Measurements from ENCODE around the gene SSR4.
A peak's percentile ranks its signal among the peaks of the same experiment; 100 is the strongest.
"Not testable (repeated sequence)": the region's sequence is repeated elsewhere in the genome, so short reads cannot be mapped to it uniquely, and the experiment has no call there.

SSR4 gene

DNA sequence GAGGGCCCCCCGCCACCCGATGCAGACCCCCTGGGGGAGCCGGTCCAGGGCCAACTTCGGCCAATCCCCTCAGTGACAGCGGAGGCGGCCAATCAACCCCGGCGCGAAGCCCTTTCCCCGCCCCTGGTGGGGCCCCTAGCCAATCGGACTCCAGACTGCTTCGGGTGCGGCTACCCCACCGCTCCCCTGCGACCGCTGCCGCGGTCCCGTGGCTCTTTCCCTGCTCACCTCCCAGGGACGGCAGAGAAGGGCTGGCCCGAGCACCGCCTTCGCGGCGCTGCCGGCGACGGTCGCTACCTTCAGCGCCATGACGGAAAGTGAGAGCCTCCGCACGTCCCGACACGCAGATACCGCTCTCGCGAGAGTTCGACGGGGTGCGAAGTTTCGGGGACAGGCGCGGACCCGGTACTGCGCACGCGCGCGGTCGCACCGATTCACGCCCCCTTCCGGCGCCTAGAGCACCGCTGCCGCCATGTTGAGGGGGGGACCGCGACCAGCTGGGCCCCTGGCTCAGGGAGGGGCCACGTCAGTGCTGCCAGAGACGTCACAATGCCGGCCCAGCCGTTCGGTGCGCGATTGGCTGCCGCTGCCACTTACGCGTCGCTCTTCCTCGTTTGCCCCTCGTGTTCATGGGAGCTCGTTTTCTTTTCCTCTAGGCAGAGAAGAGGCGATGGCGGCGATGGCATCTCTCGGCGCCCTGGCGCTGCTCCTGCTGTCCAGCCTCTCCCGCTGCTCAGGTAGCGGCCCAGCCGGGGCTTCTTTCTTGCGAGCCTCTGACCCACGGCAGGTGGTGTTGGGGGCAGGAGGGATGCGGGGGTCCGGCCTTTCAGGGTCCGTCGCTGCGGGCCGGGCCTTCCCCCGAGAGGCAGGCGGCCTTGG, at the start of gene SSR4, which contains the start of gene IDH3G:
TSS of gene SSR4 (plus strand) at position 651 of the 879 bp plus-strand sequence. CDS start at position 671, 20 bp downstream.
TSS of gene IDH3G (minus strand) at position 358 of the 879 bp plus-strand sequence. CDS start at position 309, 49 bp downstream.
- DNase-seq: peak; percentile 93 to 97

DNA sequence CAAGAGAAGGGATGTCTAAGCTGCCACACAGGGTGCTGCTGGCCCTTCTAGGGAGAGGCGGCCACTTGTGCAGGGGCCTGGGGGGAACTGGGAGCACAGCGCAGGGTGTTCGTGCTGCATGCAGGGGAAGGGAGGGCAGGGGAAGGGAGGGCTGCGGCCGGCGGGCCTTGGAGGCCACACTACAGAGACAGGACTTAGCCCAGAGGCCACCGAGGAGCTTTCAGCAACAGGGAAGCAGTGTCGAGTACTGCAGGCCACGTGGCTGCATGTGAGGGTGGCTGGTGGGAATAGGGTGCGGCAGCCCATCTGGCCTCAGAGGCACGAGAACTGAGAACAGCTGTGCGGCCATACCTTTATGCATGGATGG, 49.4 kb upstream of the SSR4 start:
- not testable (repeated sequence) for DNase-seq

GRCh38 chrX:153746359-153746758, 48.1 kb upstream of the SSR4 start:
- DNase-seq: no peak

- DNase-seq: not testable (repeated sequence)
Observed at GRCh38 chrX:153746991-153747390, 47.5 kb upstream of the SSR4 start.

DNA sequence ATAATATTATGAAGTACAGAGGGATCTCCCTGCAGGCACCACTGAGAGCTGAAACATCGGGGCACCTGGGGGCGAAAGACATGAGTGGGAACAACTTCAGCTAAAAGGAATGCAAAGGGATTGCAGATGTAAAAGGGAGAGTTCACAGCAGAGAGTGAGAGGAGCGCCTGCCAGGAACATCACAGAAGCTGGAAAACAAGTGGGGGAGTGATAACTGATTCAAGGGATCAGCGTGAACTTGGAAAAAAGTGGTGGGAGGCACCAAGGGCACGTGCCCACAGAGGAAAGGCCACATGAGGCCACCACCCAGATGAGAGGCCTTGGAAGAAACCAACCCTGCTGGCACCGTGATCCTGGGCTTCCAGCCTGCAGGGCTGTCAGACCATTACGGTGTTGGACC, 45.5 kb upstream of the SSR4 start:
- not testable (repeated sequence) for DNase-seq

GRCh38 chrX:153750127-153750774, 44.2 kb upstream of the SSR4 start:
- no peak for DNase-seq

DNA sequence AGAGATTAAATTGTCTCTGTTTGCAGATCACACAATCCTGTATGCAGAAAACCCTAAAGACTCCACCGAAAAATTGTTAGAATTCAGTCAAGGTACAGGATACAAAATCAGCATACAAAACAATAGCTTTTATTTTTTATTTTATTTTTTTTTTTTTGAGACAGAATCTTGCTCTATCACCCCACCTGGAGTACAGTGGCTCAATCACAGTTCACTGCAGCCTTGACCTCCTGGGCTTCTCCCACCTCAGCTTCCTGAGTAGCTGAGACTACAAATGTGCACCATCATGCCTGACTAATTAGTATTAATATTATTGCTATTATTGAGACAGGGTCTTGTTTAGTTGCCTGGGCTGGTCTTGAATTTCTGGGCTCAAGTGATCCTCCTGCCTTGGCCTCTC, 39.3 kb upstream of the SSR4 start:
- DNase-seq: no peak

- no peak for DNase-seq
Observed at GRCh38 chrX:153761863-153762262, 32.6 kb upstream of the SSR4 start.

GRCh38 chrX:153762626-153763173, 31.8 kb upstream of the SSR4 start:
- peak in 1 of 2 experiments; percentile 70 for DNase-seq

DNA sequence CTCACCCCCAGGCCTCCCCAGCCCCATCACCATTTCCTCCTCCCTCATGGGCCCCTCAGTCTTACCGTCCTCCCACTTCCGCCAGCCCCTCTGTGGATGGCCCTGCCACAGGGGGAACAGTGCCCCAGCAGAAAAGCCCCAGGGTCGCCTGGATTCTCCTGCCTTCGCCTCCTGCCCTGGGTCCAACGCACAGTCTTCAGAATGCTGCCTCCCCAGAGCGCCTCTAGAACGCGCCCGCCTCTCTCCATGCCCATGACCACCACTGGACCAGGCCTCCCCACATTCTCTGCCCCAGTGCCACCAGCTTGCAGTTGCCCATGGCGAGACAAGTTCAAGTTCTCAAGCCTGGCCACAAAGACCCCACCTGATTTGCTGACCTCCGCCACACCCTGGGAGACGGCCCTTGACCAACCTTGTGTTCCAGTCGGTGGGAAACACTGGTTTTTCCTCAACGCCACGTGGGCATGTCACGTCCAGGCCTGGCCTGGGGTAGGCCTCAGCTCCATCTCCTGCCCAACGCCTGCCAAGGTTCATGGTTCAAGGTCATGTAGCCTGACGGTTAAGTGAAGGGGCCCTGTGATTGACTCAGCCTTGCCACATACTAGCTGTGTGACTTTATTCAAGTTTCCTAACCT, 31.1 kb upstream of the SSR4 start:
- no peak for DNase-seq

DNA sequence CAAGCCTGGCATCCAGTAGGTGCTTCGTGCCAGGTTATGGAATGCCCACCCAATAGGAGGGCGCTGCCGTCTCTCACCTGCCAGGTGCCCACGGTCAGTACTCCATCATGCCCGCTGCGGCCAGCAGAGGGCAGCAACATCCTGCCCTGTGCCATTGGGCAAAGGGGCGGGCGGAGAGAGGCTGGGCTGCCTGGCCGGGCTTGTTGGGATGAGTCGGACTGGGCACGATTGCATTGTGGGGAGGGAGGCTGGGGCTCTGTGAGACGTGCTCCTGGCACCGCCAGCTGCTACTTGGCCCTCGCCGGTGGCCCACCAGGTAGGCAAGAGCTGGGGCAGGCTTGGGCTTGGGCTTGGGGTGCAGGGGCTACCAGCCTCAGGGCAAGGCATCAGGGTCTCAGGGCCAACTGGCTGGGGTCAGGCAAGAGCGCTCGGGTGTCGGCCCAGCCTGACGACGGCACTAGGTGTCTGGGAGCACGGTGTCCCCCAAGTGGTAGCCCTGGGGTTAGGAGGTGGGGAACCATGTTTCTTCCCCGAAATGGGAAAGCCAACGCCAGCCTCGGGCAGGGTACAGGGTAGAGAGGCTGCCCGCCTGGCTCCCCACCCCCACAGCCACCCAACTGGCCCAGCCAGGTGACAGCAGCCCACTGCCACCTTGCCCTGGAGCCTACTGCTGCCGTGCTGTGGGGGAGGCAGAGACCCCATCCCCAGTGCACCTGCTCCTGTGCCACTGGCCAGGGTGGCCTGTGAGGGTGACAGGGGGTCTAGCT, 30.3 kb upstream of the SSR4 start, which contains the start of gene PLXNB3:
TSS of gene PLXNB3 (plus strand) at position 261 of the 767 bp plus-strand sequence. CDS start 1,287 bp downstream, outside the sequence.
- peak; percentile 69 to 86 for DNase-seq

GRCh38 chrX:153764786-153765137, 29.7 kb upstream of the SSR4 start:
- no peak for DNase-seq

GRCh38 chrX:153765138-153766079, 29.1 kb upstream of the SSR4 start:
- no peak for DNase-seq

GRCh38 chrX:153766098-153766817, 28.2 kb upstream of the SSR4 start:
- DNase-seq: peak; percentile 36 to 49

- DNase-seq: no peak
Observed at GRCh38 chrX:153766871-153767673, 27.4 kb upstream of the SSR4 start.

DNA sequence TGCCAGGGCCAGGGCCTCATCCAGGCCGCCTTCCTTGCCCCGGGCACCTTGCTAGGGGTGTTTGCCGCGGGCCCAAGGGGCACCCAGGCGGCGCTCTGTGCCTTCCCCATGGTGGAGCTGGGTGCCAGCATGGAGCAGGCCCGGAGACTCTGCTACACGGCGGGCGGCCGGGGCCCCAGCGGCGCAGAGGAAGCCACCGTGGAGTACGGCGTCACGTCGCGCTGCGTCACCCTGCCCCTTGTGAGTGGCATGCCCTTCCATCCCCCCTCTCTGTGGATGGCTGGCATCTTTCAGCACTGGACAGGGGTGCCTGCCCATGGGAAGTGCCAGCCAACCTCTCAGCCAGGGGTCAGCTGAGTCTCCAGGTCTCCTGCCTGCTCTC, 26.8 kb upstream of the SSR4 start:
- no peak for DNase-seq

- no peak for DNase-seq
Observed at GRCh38 chrX:153768311-153769157, 25.9 kb upstream of the SSR4 start.

DNA sequence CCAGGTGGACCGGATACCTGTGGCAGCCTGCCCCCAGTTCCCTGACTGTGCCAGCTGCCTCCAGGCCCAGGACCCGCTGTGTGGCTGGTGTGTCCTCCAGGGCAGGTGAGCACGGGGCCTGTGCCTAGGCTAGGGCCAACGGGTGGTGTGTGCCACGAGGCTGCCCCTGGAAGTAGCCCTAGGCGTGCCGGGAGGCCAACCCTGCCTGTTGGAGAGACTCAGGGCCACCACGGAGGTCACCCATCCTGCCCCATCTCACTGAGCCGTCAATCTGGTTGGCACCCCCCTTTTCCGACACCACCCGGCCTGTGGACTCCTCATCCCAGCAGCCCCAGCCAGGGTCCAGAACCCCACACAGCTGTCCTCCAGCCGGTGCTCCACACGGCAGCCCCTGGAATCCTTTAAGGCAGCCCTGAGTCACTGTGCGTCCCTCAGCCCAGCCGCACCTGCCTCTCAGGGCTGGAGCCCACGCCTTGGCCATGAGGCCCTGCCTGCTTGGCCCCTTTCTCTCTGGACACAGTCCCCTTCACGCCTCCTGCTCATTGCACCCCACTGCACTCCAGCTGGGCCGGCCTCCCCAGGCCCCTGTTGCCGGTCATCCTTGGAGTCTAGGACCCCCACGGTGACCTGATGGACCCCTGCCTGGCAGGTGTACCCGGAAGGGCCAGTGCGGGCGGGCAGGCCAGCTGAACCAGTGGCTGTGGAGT, 25.2 kb upstream of the SSR4 start:
- no peak for DNase-seq

Measured in NCI-H524 (cell line).